Prostate gland (tissue), 2 donors: ENCODE measurements around the gene FBXO38.

Source experiments
- CTCF ChIP-seq, 4 experiments: fragments of 200-600 bp in 2 of 4; fragments of 450-650 bp in 2 of 4; sonication (generic) in 2 of 4; IDR thresholded peaks; 1 replicate in 3 of 4; 2 replicates in 1 of 4; pipeline ENCODE4 v1.5.1; 2016 to 2019; ENCODE audit warnings: antibody characterized with exemption in 4 of 4, mild to moderate bottlenecking in 2 of 4, moderate library complexity in 2 of 4
- POLR2A ChIP-seq: fragments of 450-650 bp; IDR thresholded peaks from one replicate; pipeline ENCODE4 v1.6.1; 2016; ENCODE audit warnings: antibody characterized with exemption, mild to moderate bottlenecking

DNA sequence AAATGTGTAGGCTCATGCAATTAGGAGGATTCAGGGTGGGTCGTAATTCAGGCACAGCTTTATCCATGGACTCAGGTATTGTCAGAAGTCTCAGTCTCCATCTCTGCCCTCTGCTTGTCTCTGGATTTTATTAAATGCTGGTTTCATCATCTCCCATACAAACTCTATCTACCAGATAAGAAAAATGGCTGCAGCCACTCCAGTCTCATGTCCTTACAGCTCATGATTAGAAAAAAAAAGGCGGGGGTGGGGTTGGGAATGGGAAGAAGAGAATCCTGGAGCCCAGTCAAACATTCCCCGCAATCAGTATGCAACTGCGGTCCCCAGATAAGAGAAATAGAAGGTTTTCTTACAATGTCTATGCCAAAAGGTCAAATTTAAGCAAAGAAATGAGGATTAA is 7.6 kb upstream of the FBXO38 start:
- TF ChIP-seq CTCF (IDR thresholded peaks at IDR 0.05) (no peak), POLR2A (no peak)
